ENCODE data around the gene SLC8A1.

- TF ChIP-seq, protein P1, sequence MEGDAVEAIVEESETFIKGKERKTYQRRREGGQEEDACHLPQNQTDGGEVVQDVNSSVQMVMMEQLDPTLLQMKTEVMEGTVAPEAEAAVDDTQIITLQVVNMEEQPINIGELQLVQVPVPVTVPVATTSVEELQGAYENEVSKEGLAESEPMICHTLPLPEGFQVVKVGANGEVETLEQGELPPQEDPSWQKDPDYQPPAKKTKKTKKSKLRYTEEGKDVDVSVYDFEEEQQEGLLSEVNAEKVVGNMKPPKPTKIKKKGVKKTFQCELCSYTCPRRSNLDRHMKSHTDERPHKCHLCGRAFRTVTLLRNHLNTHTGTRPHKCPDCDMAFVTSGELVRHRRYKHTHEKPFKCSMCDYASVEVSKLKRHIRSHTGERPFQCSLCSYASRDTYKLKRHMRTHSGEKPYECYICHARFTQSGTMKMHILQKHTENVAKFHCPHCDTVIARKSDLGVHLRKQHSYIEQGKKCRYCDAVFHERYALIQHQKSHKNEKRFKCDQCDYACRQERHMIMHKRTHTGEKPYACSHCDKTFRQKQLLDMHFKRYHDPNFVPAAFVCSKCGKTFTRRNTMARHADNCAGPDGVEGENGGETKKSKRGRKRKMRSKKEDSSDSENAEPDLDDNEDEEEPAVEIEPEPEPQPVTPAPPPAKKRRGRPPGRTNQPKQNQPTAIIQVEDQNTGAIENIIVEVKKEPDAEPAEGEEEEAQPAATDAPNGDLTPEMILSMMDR (IDR thresholded peaks at IDR 0.05), result no peak
- TF ChIP-seq POLR2A (IDR thresholded peaks at IDR 0.05), result no peak
- no peak for TF ChIP-seq EP300 (IDR thresholded peaks at IDR 0.05)
Measured at GRCh38 chr2:40488927-40489677, 37.2 kb upstream of the SLC8A1 start.

All from tibial nerve (tissue), 4 donors.